K562 (cell line): ENCODE results near the gene CAMSAP2. TPM values are rescaled to one million over a fixed set of nuclear protein-coding genes. Genes with fewer than 3 reads are reported as not detected.

Source experiments
- ARID1B ChIP-seq: fragments of 450-650 bp; IDR thresholded peaks from 2 replicates; pipeline ENCODE4 v1.6.1; 2016; ENCODE audit warnings: antibody characterized with exemption, mild to moderate bottlenecking, inconsistent platforms
- BRD9 ChIP-seq: fragments of 450-650 bp; IDR thresholded peaks from 2 replicates; pipeline ENCODE4 v1.6.1; 2018; ENCODE audit warnings: low read depth; ENCODE audit not compliant: partially characterized antibody
- CBX2 ChIP-seq: fragments of 200-600 bp; sonication (generic); IDR thresholded peaks from one replicate; pipeline ENCODE4 v1.6.1; 2012; ENCODE audit warnings: mild to moderate bottlenecking, low read length, inconsistent platforms; ENCODE audit not compliant: insufficient read depth, poor library complexity, severe bottlenecking
- CTBP1 ChIP-seq: fragments of 450-650 bp; IDR thresholded peaks from 2 replicates; pipeline ENCODE4 v1.6.1; 2016; ENCODE audit warnings: borderline replicate concordance
- E2F3 ChIP-seq: fragments of 250-450 bp; sonication (Bioruptor Pico); IDR thresholded peaks from 2 replicates; pipeline ENCODE4 v1.4.0; 2020; ENCODE audit warnings: mild to moderate bottlenecking
- ESRRA ChIP-seq: fragments of 450-650 bp; IDR thresholded peaks from 2 replicates; pipeline ENCODE4 v1.6.1; 2014; ENCODE audit warnings: low read depth, mild to moderate bottlenecking, moderate library complexity, borderline replicate concordance
- FOXJ3 ChIP-seq: sonication (generic); formaldehyde crosslinking; IDR thresholded peaks from 2 replicates; pipeline ENCODE4 v1.4.0; 2020; ENCODE audit warnings: mild to moderate bottlenecking, missing genetic modification reagents
- FOXK2 ChIP-seq, 2 experiments: fragments of 450-650 bp; IDR thresholded peaks in 1 of 2; conservative IDR thresholded peaks in 1 of 2; 2 replicates each; pipeline ENCODE4 v1.6.1; 2016; ENCODE audit warnings: low read depth in 2 of 2, mild to moderate bottlenecking in 1 of 2
- GABPA ChIP-seq: fragments of 200-800 bp; sonication (Bioruptor generic); conservative IDR thresholded peaks from 2 replicates; pipeline ENCODE4 v1.6.1; 2016; ENCODE audit warnings: low read depth, missing genetic modification characterization, missing compliant biosample characterization
- HEY1 ChIP-seq: fragments of 250-450 bp; sonication (Bioruptor Pico); IDR thresholded peaks from 2 replicates; pipeline ENCODE4 v1.5.0; 2020; ENCODE audit warnings: mild to moderate bottlenecking, moderate library complexity, borderline replicate concordance
- JUNB ChIP-seq: fragments of 450-650 bp; formaldehyde crosslinking; conservative IDR thresholded peaks from 2 replicates; pipeline ENCODE4 v1.4.0; 2020; ENCODE audit warnings: mild to moderate bottlenecking
- NFIX ChIP-seq: fragments of 250-450 bp; sonication (Bioruptor Pico); IDR thresholded peaks from 2 replicates; pipeline ENCODE4 v1.4.0; 2020; ENCODE audit warnings: low read depth, mild to moderate bottlenecking, moderate library complexity
- NUFIP1 ChIP-seq: fragments of 450-650 bp; IDR thresholded peaks from 2 replicates; pipeline ENCODE4 v1.6.1; 2018; ENCODE audit not compliant: partially characterized antibody
- PML ChIP-seq: IDR thresholded peaks from 2 replicates; pipeline ENCODE4 v1.6.1; 2012; ENCODE audit warnings: low read length, inconsistent platforms
- POLR2AphosphoS5 ChIP-seq: IDR thresholded peaks from 2 replicates; pipeline ENCODE4 v1.6.1; 2011; ENCODE audit warnings: mild to moderate bottlenecking, low read depth, low read length, moderate library complexity; ENCODE audit not compliant: control insufficient read depth, insufficient read depth
- POU5F1 ChIP-seq: fragments of 150-350 bp; IDR thresholded peaks from 2 replicates; pipeline ENCODE4 v1.6.1; 2014; ENCODE audit warnings: borderline replicate concordance, low read length, low read depth, mild to moderate bottlenecking; ENCODE audit not compliant: partially characterized antibody
- TAF7 ChIP-seq: fragments of 450-650 bp; IDR thresholded peaks from 2 replicates; pipeline ENCODE4 v1.6.1; 2016; ENCODE audit warnings: missing genetic modification characterization, missing compliant biosample characterization
- ZNF282 ChIP-seq: sonication (generic); formaldehyde crosslinking; IDR thresholded peaks from 2 replicates; pipeline ENCODE4 v1.8.1; 2023; ENCODE audit warnings: missing genetic modification reagents
- ZNF696 ChIP-seq: fragments of 250-450 bp; sonication (Bioruptor Pico); conservative IDR thresholded peaks from 2 replicates; pipeline ENCODE4 v1.4.0; 2020; ENCODE audit warnings: mild to moderate bottlenecking, moderate library complexity
- polyA plus RNA-seq, 8 experiments: library from polyadenylated mRNA; depleted of rRNA in 4 of 8; stranded (reverse) in 5 of 8; unstranded in 3 of 8; fragments of >200 nt; fragmentation: Nextera tagmentation in 2 of 8; fragmentation: Illumina TruSeq in 1 of 8; extraction: Ambion mirVana in 2 of 8; extraction: Trizol in 1 of 8; gene quantifications; 2 replicates each; pipeline versions ENCODE4 v1.2.1 to v1.2.3, GENCODE V29; 2011 to 2014; ENCODE audit warnings: inconsistent platforms in 1 of 8, missing spikeins in 1 of 8
- total RNA-seq, 7 experiments: library from RNA; depleted of rRNA in 6 of 7; stranded (reverse); fragments of >200 nt in 6 of 7; fragmentation: Illumina TruSeq in 2 of 7; extraction: Trizol in 2 of 7; gene quantifications; 2 replicates each; pipeline versions ENCODE4 v1.2.1 to v1.2.3, GENCODE V29; 2011 to 2021; ENCODE audit warnings: low replicate concordance in 1 of 7
- TF ChIP-seq, protein P1 (sequence below): sonication (generic); formaldehyde crosslinking; IDR thresholded peaks from 2 replicates; pipeline ENCODE4 v1.8.0; 2022; ENCODE audit warnings: mild to moderate bottlenecking, missing genetic modification reagents, borderline replicate concordance
- TF ChIP-seq, protein P2 (sequence below), 2 experiments: IDR thresholded peaks in 1 of 2; conservative IDR thresholded peaks in 1 of 2; 2 replicates each; pipeline ENCODE4 v1.6.1; 2016; ENCODE audit warnings: low read depth in 2 of 2, mild to moderate bottlenecking in 1 of 2, missing compliant biosample characterization in 1 of 2, missing genetic modification characterization in 1 of 2, moderate library complexity in 1 of 2

CAMSAP2 gene
- total and polyA plus RNA-seq, 9 of the 15 experiments (the other 6 are each of a cell fraction or from before 2014, with no cell fraction given) = 1.4 to 7.5 (median 2.7) TPM

DNA sequence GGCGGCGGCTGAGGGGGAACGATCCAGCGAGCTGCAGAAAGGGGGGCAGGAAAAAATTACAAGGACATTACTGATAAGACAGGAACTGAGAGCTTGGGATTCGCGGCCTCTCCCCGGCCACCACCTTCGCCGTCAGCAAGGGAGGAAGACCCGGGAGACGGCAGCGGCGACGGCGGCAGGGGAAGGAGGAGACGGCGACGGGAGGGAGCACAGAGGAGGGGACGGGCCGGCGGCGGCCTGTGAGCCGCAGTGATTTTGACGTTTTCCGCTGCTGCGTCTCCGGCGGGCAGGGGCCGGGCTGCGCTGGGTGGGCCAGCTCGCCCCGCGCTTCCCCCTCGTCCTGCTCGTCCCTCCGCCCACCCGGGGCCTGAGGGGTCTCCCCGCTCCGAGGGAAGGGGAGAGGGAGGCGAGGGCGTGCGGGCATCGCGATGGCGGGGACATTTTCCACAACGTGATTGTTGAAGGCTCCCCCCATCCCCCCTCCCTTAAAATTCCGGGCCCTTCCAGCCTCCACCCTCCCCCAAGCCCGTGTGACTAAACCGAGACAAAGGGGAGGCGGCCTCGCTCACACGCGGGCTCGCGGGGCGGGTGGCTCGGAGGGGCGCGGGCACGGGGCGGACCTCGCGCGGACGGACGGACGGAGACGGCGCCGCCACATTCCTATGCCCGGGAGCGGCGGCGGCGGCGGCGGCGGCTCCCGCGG lies 407 bp downstream of the CAMSAP2 start (continued):
- TF ChIP-seq ZNF282 (CRISPR knock-in tag) (no peak), BRD9 (no peak), POLR2AphosphoS5 (no peak), FOXK2 (conservative IDR thresholded peaks at IDR 0.05 in 1 of 2, IDR thresholded peaks at IDR 0.05 in 1 of 2; ENCODE audit: low read depth in 2 of 2) (no peak), NUFIP1 (no peak), NFIX (CRISPR knock-in tag) (no peak), ZNF696 (CRISPR knock-in tag) (no peak), HEY1 (CRISPR knock-in tag) (no peak), ARID1B (peak; percentile 51; the same call in 1 of the 2 replicates), E2F3 (CRISPR knock-in tag) (peak; percentile 53; the same call in 1 of the 2 replicates), CTBP1 (peak; percentile 95), TAF7 (tag) (no peak), FOXJ3 (CRISPR knock-in tag) (no peak), GABPA (tag) (peak; percentile 50; the same call in 1 of the 2 replicates), PML (no peak), CBX2 (no peak), POU5F1 (no peak), ESRRA (peak; percentile 82; the same call in 1 of the 2 replicates), JUNB (CRISPR knock-in tag) (no peak)
- TF ChIP-seq, protein P1, sequence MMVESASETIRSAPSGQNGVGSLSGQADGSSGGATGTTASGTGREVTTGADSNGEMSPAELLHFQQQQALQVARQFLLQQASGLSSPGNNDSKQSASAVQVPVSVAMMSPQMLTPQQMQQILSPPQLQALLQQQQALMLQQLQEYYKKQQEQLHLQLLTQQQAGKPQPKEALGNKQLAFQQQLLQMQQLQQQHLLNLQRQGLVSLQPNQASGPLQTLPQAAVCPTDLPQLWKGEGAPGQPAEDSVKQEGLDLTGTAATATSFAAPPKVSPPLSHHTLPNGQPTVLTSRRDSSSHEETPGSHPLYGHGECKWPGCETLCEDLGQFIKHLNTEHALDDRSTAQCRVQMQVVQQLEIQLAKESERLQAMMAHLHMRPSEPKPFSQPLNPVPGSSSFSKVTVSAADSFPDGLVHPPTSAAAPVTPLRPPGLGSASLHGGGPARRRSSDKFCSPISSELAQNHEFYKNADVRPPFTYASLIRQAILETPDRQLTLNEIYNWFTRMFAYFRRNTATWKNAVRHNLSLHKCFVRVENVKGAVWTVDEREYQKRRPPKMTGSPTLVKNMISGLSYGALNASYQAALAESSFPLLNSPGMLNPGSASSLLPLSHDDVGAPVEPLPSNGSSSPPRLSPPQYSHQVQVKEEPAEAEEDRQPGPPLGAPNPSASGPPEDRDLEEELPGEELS (CRISPR knock-in tag) = no peak
- TF ChIP-seq, protein P2, sequence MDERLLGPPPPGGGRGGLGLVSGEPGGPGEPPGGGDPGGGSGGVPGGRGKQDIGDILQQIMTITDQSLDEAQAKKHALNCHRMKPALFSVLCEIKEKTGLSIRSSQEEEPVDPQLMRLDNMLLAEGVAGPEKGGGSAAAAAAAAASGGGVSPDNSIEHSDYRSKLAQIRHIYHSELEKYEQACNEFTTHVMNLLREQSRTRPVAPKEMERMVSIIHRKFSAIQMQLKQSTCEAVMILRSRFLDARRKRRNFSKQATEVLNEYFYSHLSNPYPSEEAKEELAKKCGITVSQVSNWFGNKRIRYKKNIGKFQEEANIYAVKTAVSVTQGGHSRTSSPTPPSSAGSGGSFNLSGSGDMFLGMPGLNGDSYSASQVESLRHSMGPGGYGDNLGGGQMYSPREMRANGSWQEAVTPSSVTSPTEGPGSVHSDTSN (CRISPR knock-in tag; IDR thresholded peaks at IDR 0.05; ENCODE audit: low read depth) = no peak
- TF ChIP-seq, protein P2 (tag; conservative IDR thresholded peaks at IDR 0.05; ENCODE audit: low read depth) = no peak
